HG03469 (cell line): Measurements from ENCODE around the gene SAE1.
"Not testable (repeated sequence)": the region's sequence is repeated elsewhere in the genome, so short reads cannot be mapped to it uniquely, and the experiment has no call there.

Source experiments
- ATAC-seq: cut with Tn5 transposase; IDR thresholded peaks from one replicate; pipeline ENCODE4 v1.9.1; 2021; ENCODE audit warnings: mild to moderate bottlenecking, moderate library complexity, moderate number of reproducible peaks; ENCODE audit not compliant: unreplicated experiment

The SAE1 gene

GRCh38 chr19:47232422-47233211 is 102.0 kb downstream of the SAE1 start:
- no peak for ATAC-seq

- ATAC-seq, result no peak
These were observed 105.5 kb downstream of the SAE1 start for GRCh38 chr19:47236072-47236675.

- no peak for ATAC-seq
These were observed 108.5 kb downstream of the SAE1 start for GRCh38 chr19:47239152-47239551.

- ATAC-seq, result no peak
These were observed 109.1 kb downstream of the SAE1 start for GRCh38 chr19:47239610-47240296.

- no peak for ATAC-seq
These were observed 109.9 kb downstream of the SAE1 start for GRCh38 chr19:47240556-47240955.

- no peak for ATAC-seq
These were observed 110.6 kb downstream of the SAE1 start for GRCh38 chr19:47240996-47241918.

- no peak for ATAC-seq
These were observed 111.4 kb downstream of the SAE1 start for GRCh38 chr19:47241919-47242577.

- no peak for ATAC-seq
These were observed 112.7 kb downstream of the SAE1 start for GRCh38 chr19:47243364-47243775.

GRCh38 chr19:47243776-47244547 is 113.3 kb downstream of the SAE1 start:
- ATAC-seq, result peak; percentile 54

- ATAC-seq, result no peak
These were observed 116.8 kb downstream of the SAE1 start for GRCh38 chr19:47247308-47247990.

- not testable (repeated sequence) for ATAC-seq
These were observed 122.4 kb downstream of the SAE1 start for GRCh38 chr19:47253016-47253415.

GRCh38 chr19:47253467-47253881 is 122.8 kb downstream of the SAE1 start:
- no peak for ATAC-seq

GRCh38 chr19:47253970-47254369 is 123.3 kb downstream of the SAE1 start:
- ATAC-seq, result no peak

- peak; percentile 35 for ATAC-seq
These were observed 125.5 kb downstream of the SAE1 start, which contains the start of gene CCDC9 for GRCh38 chr19:47255879-47256692. Gene CCDC9 (plus strand): TSS chr19:47256525. CDS start chr19:47258401, 1,876 bp downstream.

GRCh38 chr19:47256693-47257410 is 126.2 kb downstream of the SAE1 start:
- peak; percentile 45 for ATAC-seq

GRCh38 chr19:47257411-47258169 is 127.0 kb downstream of the SAE1 start:
- no peak for ATAC-seq

GRCh38 chr19:47258434-47258833 is 127.8 kb downstream of the SAE1 start:
- ATAC-seq, result no peak
